GM12878 (cell line): ENCODE measurements around the gene SYT8. TPM values are rescaled to one million over a fixed set of nuclear protein-coding genes. Genes with fewer than 3 reads are reported as not detected.

ENCODE experiments used
- ATAC-seq: fragments of 200-7000 bp; cut with Tn5 transposase; 3 replicates; pipeline ENCODE4 v1.9.1; 2020; ENCODE audit warnings: mild to moderate bottlenecking, moderate library complexity
- BruUV-seq: library from RNA; stranded (reverse); fragments of 400-500 nt; replicated peaks from 2 replicates; lab custom pipeline; 2021; lab: Mats Ljungman, UMichigan
- CTCF ChIA-PET: fragments of 300-600 bp; sonication (Branson Sonifier 250); formaldehyde crosslinking; extraction: SDS; loops from one replicate; lab custom pipeline; 2021; ENCODE audit warnings: inconsistent platforms; lab: Yijun Ruan, JAX
- POLR2A ChIA-PET: fragments of 350-600 bp; formaldehyde crosslinking; extraction: SDS; loops from one replicate; lab custom pipeline; 2021; ENCODE audit warnings: inconsistent platforms; lab: Charles Lee
- RAD21 ChIA-PET: fragments of 300-600 bp; sonication (Branson Sonifier 250); formaldehyde crosslinking; loops from one replicate; lab custom pipeline; 2023; ENCODE audit warnings: antibody characterized with exemption; ENCODE audit not compliant: unreplicated experiment; lab: Charles Lee
- SMC1A ChIA-PET: fragments of 300-600 bp; sonication (Branson Sonifier 250); formaldehyde crosslinking; loops from one replicate; lab custom pipeline; 2023; ENCODE audit not compliant: unreplicated experiment, uncharacterized antibody; lab: Charles Lee
- DNase-seq: peaks from one replicate; pipeline ENCODE4 v3.0.0-alpha.2; 2011; ENCODE audit warnings: low read depth, low spot score
- FAIRE-seq: peaks from 3 replicates; lab custom pipeline; 2011; peaks lifted over from hg19 to GRCh38; lab: Jason Lieb, UNC
- H2AFZ ChIP-seq: 2 replicates; pipeline ENCODE4 v1.6.0; 2011; ENCODE audit warnings: low read depth, low read length, control low read depth; ENCODE audit not compliant: control insufficient read depth
- H3K27ac ChIP-seq: 2 replicates; pipeline ENCODE4 v1.5.1; 2011; ENCODE audit warnings: control low read depth; ENCODE audit not compliant: control insufficient read depth, insufficient read depth
- H3K27me3 ChIP-seq, 2 experiments: replicated peaks in 1 of 2; 2 replicates each; pipeline versions ENCODE4 v1.6.0 to v1.6.1; 2011; ENCODE audit warnings: low read length in 1 of 2; ENCODE audit not compliant: control insufficient read depth in 2 of 2, insufficient read depth in 2 of 2
- H3K36me3 ChIP-seq, 2 experiments: 2 replicates each; pipeline ENCODE4 v1.5.1; 2011; ENCODE audit warnings: low read length in 1 of 2; ENCODE audit not compliant: control insufficient read depth in 2 of 2, insufficient read depth in 2 of 2
- H3K4me1 ChIP-seq: 2 replicates; pipeline ENCODE4 v1.6.1; 2011; ENCODE audit warnings: mild to moderate bottlenecking, low read length, moderate library complexity, mixed read lengths; ENCODE audit not compliant: control insufficient read depth, insufficient read depth
- H3K4me2 ChIP-seq: 2 replicates; pipeline ENCODE4 v1.6.0; 2011; ENCODE audit warnings: control low read depth; ENCODE audit not compliant: control insufficient read depth, insufficient read depth
- H3K4me3 ChIP-seq: fragments of 200-600 bp; sonication (generic); 2 replicates; pipeline ENCODE4 v1.5.1; 2016
- H3K79me2 ChIP-seq: 2 replicates; pipeline ENCODE4 v1.6.0; 2011; ENCODE audit warnings: low read length; ENCODE audit not compliant: control insufficient read depth, insufficient read depth
- H3K9ac ChIP-seq: 2 replicates; pipeline ENCODE4 v1.8.0; 2011; ENCODE audit warnings: low read length, control low read depth, mixed read lengths; ENCODE audit not compliant: control insufficient read depth, insufficient read depth
- H3K9me3 ChIP-seq: replicated peaks from 3 replicates; pipeline ENCODE4 v1.5.1; 2011; ENCODE audit warnings: mild to moderate bottlenecking, low read length; ENCODE audit not compliant: control insufficient read depth, insufficient read depth
- H4K20me1 ChIP-seq: 2 replicates; pipeline ENCODE4 v1.6.0; 2011; ENCODE audit not compliant: control insufficient read depth, insufficient read depth
- HCFC1 ChIP-seq: fragments of 150-350 bp; IDR thresholded peaks from 2 replicates; pipeline ENCODE4 v1.6.1; 2014; ENCODE audit warnings: low read length
- MEF2B ChIP-seq: fragments of 450-650 bp; IDR thresholded peaks from 2 replicates; pipeline ENCODE4 v1.6.1; 2018; ENCODE audit warnings: mild to moderate bottlenecking, moderate library complexity; ENCODE audit not compliant: partially characterized antibody, poor library complexity, severe bottlenecking
- MTA3 ChIP-seq: IDR thresholded peaks from 2 replicates; pipeline ENCODE4 v1.6.1; 2012; ENCODE audit warnings: low read length, inconsistent platforms, borderline replicate concordance
- NFIC ChIP-seq: IDR thresholded peaks from 2 replicates; pipeline ENCODE4 v1.6.1; 2012; ENCODE audit warnings: low read depth, mild to moderate bottlenecking, inconsistent platforms, low read length, moderate library complexity
- NFXL1 ChIP-seq: fragments of 450-650 bp; IDR thresholded peaks from 2 replicates; pipeline ENCODE4 v1.6.1; 2017; ENCODE audit warnings: antibody characterized with exemption, mild to moderate bottlenecking, borderline replicate concordance
- NFYB ChIP-seq: IDR thresholded peaks from 2 replicates; pipeline ENCODE4 v1.6.1; 2011; ENCODE audit warnings: low read depth, mild to moderate bottlenecking, low read length, improper control_type of control experiment, moderate library complexity; ENCODE audit not compliant: insufficient read depth
- PML ChIP-seq: IDR thresholded peaks from 2 replicates; pipeline ENCODE4 v1.6.1; 2012; ENCODE audit warnings: low read length, inconsistent platforms
- RB1 ChIP-seq: fragments of 450-650 bp; formaldehyde crosslinking; IDR thresholded peaks from 2 replicates; pipeline ENCODE4 v1.6.1; 2017; ENCODE audit warnings: mild to moderate bottlenecking, borderline replicate concordance
- SIN3A ChIP-seq: IDR thresholded peaks from 2 replicates; pipeline ENCODE4 v1.6.1; 2012; ENCODE audit warnings: low read depth, low read length, improper control_type of control experiment
- SPI1 ChIP-seq: IDR thresholded peaks from 2 replicates; pipeline ENCODE4 v1.6.1; 2011; ENCODE audit warnings: low read depth, mild to moderate bottlenecking, low read length, moderate library complexity, borderline replicate concordance; ENCODE audit not compliant: insufficient read depth
- SREBF1 ChIP-seq: IDR thresholded peaks from 2 replicates; pipeline ENCODE4 v1.6.1; 2012; ENCODE audit warnings: mild to moderate bottlenecking, low read length
- TARDBP ChIP-seq: IDR thresholded peaks from 2 replicates; pipeline ENCODE4 v1.6.1; 2016; ENCODE audit warnings: borderline replicate concordance
- WRNIP1 ChIP-seq: IDR thresholded peaks from 2 replicates; pipeline ENCODE4 v1.6.1; 2011; ENCODE audit warnings: low read depth, low read length, improper control_type of control experiment, borderline replicate concordance
- ZBED1 ChIP-seq: IDR thresholded peaks from 2 replicates; pipeline ENCODE4 v1.6.1; 2016; ENCODE audit warnings: borderline replicate concordance
- ZBTB33 ChIP-seq: fragments of 450-650 bp; IDR thresholded peaks from 2 replicates; pipeline ENCODE4 v1.6.1; 2017; ENCODE audit warnings: mild to moderate bottlenecking
- WGBS: methylation state at CpG from one replicate; pipeline ENCODE4 v1.1.6; 2016; ENCODE audit warnings: low lambda C conversion rate; ENCODE audit not compliant: insufficient replicate concordance, insufficient coverage; ENCODE audit errors: missing lambda C conversion rate; 5-methylcytosine and 5-hydroxymethylcytosine counted together
- in situ Hi-C: fragments of 300-500 bp; cut with MboI; formaldehyde crosslinking; loops from 9 replicates; pipeline ENCODE4 v1.14.3; 2018; ENCODE audit warnings: mixed read lengths
- intact Hi-C: fragments of 100-400 bp; cut with micrococcal nuclease; formaldehyde crosslinking; loops from one replicate; pipeline ENCODE4 v1.14.2; 2022; ENCODE audit not compliant: unreplicated experiment
- polyA plus RNA-seq, 11 experiments: library from polyadenylated mRNA; depleted of rRNA in 4 of 11; unstranded in 6 of 11; stranded (reverse) in 5 of 11; fragments of >200 nt; fragmentation: Nextera tagmentation in 4 of 11; fragmentation: Illumina TruSeq in 1 of 11; extraction: Ambion mirVana in 4 of 11; extraction: Trizol in 1 of 11; gene quantifications; 1 replicate in 1 of 11; 2 replicates in 10 of 11; pipeline versions ENCODE4 v1.2.1 to v1.2.3, GENCODE V29; 2011 to 2016; ENCODE audit warnings: inconsistent platforms in 2 of 11, missing spikeins in 2 of 11, low read depth in 1 of 11
- total RNA-seq, 4 experiments: library from RNA; depleted of rRNA in 3 of 4; stranded (reverse); fragments of >200 nt in 3 of 4; fragmentation: Illumina TruSeq in 1 of 4; extraction: Trizol in 1 of 4; gene quantifications; 2 replicates each; pipeline versions ENCODE4 v1.2.1 to v1.2.3, GENCODE V29; 2013 to 2021
- TF ChIP-seq, protein P1 (sequence below): IDR thresholded peaks from 2 replicates; pipeline ENCODE4 v1.6.1; 2011; ENCODE audit warnings: mild to moderate bottlenecking, low read depth, low read length, moderate library complexity; ENCODE audit not compliant: insufficient replicate concordance
- TF ChIP-seq, protein P2 (sequence below): fragments of 150-350 bp; IDR thresholded peaks from 2 replicates; pipeline ENCODE4 v1.6.1; 2014; ENCODE audit warnings: mild to moderate bottlenecking, low read depth, low read length

SYT8 gene
- total and polyA plus RNA-seq, 10 of the 15 experiments (the other 5 are each of a cell fraction or from before 2014, with no cell fraction given): 0.44 TPM; not detected in 9

DNA sequence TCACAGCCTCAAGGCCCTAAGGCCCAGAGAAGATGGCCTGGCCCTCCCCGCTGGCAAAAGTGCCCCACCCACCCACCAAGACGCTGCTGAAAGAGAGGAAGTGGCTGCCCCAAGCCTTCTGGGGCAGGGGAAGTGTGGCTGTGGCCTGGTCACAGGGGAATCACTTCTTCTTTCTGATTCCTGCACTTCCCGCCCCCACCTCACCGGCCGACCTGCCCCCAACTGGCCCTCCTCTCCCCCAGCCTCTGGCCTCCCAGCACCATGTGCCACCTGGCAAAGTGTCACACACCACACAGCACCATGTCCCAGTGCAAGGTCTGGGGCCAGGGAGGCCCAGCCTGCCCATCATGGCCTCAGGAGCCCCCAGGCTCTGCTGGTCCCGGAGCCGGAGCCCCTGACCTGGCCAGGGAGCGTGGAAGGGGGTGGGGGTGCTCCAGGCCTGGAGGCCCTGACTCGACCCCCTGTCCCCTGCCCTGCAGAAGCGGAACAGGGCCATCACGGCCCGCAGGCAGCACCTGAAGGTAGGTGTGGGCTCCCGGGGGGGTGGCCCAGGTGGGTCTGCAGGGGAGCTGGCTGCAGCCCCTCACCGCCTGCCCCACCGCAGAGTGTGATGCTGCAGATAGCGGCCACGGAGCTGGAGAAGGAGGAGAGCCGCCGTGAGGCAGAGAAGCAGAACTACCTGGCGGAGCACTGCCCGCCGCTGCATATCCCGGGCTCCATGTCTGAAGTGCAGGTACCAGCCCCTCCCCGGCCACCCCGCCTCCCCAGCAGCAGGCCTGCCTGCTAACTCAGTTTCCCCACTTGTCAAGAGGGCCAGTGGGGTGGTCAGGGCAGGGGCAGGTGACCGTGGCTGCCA is 5.4 kb downstream of the SYT8 start (continued):
- no peak for TF ChIP-seq NFIC
- TF ChIP-seq ZBTB33: 0 out of 2 replicates have a peak, but pooled peaks have one; percentile 70
- peak; percentile 63 for TF ChIP-seq MEF2B
- TF ChIP-seq RB1: no peak

DNA sequence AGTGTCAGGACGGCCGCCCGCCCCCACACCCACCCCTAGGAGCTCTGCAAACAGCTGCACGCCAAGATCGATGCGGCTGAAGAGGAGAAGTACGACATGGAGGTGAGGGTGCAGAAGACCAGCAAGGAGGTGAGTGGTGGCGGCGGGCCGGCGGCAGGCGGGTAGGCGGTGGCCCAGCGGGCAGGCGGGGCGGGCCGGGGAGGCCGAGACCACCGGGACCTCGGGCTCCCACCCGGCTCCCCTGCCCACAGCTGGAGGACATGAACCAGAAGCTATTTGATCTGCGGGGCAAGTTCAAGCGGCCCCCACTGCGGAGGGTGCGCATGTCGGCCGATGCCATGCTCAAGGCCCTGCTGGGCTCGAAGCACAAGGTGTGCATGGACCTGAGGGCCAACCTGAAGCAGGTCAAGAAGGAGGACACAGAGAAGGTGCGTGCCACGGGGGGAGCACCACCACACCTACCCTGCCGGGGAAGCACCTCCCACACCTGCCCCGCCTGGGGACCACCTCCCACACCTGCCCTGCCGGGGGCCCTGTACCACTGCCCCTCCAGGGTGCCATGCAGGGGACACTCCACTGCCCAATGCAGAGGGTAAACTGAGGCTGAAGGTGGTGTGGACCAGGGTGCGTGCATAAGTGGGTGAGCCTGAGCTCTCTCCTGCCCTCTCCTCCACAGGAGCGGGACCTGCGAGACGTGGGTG is 6.1 kb downstream of the SYT8 start:
- Histone ChIP-seq H3K4me2 (no peak overlapping the region), H3K4me1 (peaks cover 31% of the 10 kb centered on the region), H3K4me3 (no peak overlapping the region), H3K9ac (no peak overlapping the region), H3K9me3 (no peaks in the 10 kb centered on the region), H2AFZ (no peak overlapping the region), H3K27ac (no peak overlapping the region), H3K36me3 (no peaks in the 10 kb centered on the region), H4K20me1 (no peaks in the 10 kb centered on the region), H3K79me2 (no peaks in the 10 kb centered on the region), H3K27me3 (no peaks in the 10 kb centered on the region; a peak in 1 of 4 replicates)
- SMC1A ChIA-PET: interaction anchor here (0.7 to 1.4 kb wide), 2 partner anchors 15 to 140 kb away, joined by 3 read pairs; no protein-coding TSS in a partner anchor
- DNase-seq (no peak), FAIRE-seq (no peak), ATAC-seq (no peak)
- in situ Hi-C loops (no loop called here), intact Hi-C loops (no loop called here)
- RAD21 ChIA-PET: no interaction called here
- WGBS: 66% methylated on average over 32 of the region's 37 CpGs
- POLR2A ChIA-PET: interaction anchor here (0.6 kb wide), 1 partner anchor 298 kb away, joined by 6 read pairs; no protein-coding TSS in a partner anchor
- BruUV-seq: no TSS peak
- CTCF ChIA-PET: interaction anchor here (0.9 kb wide), 1 partner anchor 8 kb away, joined by 4 read pairs; no protein-coding TSS in a partner anchor
- TF ChIP-seq TARDBP: no peak
- no peak for TF ChIP-seq ZBED1
- no peak for TF ChIP-seq NFYB
- TF ChIP-seq WRNIP1: no peak
- no peak for TF ChIP-seq SREBF1
- TF ChIP-seq PML: no peak
- TF ChIP-seq, protein P1, sequence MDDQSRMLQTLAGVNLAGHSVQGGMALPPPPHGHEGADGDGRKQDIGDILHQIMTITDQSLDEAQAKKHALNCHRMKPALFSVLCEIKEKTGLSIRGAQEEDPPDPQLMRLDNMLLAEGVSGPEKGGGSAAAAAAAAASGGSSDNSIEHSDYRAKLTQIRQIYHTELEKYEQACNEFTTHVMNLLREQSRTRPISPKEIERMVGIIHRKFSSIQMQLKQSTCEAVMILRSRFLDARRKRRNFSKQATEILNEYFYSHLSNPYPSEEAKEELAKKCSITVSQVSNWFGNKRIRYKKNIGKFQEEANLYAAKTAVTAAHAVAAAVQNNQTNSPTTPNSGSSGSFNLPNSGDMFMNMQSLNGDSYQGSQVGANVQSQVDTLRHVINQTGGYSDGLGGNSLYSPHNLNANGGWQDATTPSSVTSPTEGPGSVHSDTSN: no peak
- TF ChIP-seq, protein P2, sequence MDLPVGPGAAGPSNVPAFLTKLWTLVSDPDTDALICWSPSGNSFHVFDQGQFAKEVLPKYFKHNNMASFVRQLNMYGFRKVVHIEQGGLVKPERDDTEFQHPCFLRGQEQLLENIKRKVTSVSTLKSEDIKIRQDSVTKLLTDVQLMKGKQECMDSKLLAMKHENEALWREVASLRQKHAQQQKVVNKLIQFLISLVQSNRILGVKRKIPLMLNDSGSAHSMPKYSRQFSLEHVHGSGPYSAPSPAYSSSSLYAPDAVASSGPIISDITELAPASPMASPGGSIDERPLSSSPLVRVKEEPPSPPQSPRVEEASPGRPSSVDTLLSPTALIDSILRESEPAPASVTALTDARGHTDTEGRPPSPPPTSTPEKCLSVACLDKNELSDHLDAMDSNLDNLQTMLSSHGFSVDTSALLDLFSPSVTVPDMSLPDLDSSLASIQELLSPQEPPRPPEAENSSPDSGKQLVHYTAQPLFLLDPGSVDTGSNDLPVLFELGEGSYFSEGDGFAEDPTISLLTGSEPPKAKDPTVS: no peak
- TF ChIP-seq HCFC1: no peak
- no peak for TF ChIP-seq NFXL1
- TF ChIP-seq SIN3A: no peak
- no peak for TF ChIP-seq SPI1
- TF ChIP-seq MTA3: no peak
